SU-DHL-6 (cell line): ENCODE results near the gene OR5AU1.

Source experiments
- H2AFZ ChIP-seq: fragments of 200-600 bp; sonication (generic); 2 replicates; pipeline ENCODE4 v1.6.1; 2014; ENCODE audit warnings: low read depth, mild to moderate bottlenecking, moderate library complexity, mixed read lengths, antibody characterized with exemption, low read length; ENCODE audit not compliant: severe bottlenecking
- H3F3A ChIP-seq: fragments of 200-600 bp; shearing (Covaris generic); 2 replicates; pipeline ENCODE4 v1.6.0; 2016; ENCODE audit warnings: antibody characterized with exemption, mild to moderate bottlenecking; ENCODE audit not compliant: insufficient read depth
- H3K27ac ChIP-seq: fragments of 200-600 bp; sonication (generic); 2 replicates; pipeline ENCODE4 v1.5.1; 2016; ENCODE audit warnings: low read depth, mild to moderate bottlenecking, low read length, moderate library complexity, mixed read lengths
- H3K27me3 ChIP-seq: fragments of 200-600 bp; sonication (generic), shearing (Covaris generic); 2 replicates; pipeline ENCODE4 v1.6.0; 2014; ENCODE audit warnings: mild to moderate bottlenecking, low read length
- H3K36me3 ChIP-seq: fragments of 200-600 bp; sonication (generic); 2 replicates; pipeline ENCODE4 v1.6.1; 2014; ENCODE audit warnings: mild to moderate bottlenecking, low read length, mixed read lengths
- H3K4me2 ChIP-seq: fragments of 300-600, 200-600 bp; shearing (Covaris generic), sonication (generic); 2 replicates; pipeline ENCODE4 v1.6.0; 2014; ENCODE audit warnings: low read length, low read depth, mild to moderate bottlenecking; ENCODE audit not compliant: poor library complexity, severe bottlenecking
- H3K4me3 ChIP-seq: fragments of 200-600 bp; sonication (generic); 2 replicates; pipeline ENCODE4 v1.5.1; 2014; ENCODE audit warnings: antibody characterized with exemption, low read length, mild to moderate bottlenecking, mixed read lengths; ENCODE audit not compliant: insufficient read depth, poor library complexity, severe bottlenecking
- H3K79me2 ChIP-seq: fragments of 200-600 bp; sonication (generic); 2 replicates; pipeline ENCODE4 v1.6.1; 2014; ENCODE audit warnings: mild to moderate bottlenecking, low read length, moderate library complexity; ENCODE audit not compliant: insufficient read depth
- H3K9ac ChIP-seq: fragments of 200-600 bp; sonication (generic); 2 replicates; pipeline ENCODE4 v1.7.0; 2014; ENCODE audit warnings: mild to moderate bottlenecking, low read length
- H3K9me2 ChIP-seq: fragments of 200-600 bp; sonication (generic); replicated peaks from 2 replicates; pipeline ENCODE4 v1.6.1; 2014; ENCODE audit warnings: low read length; ENCODE audit not compliant: insufficient read depth
- H3K9me3 ChIP-seq: fragments of 200-600 bp; sonication (generic); 2 replicates; pipeline ENCODE4 v1.6.1; 2014; ENCODE audit warnings: low read length, mixed read lengths; ENCODE audit not compliant: insufficient read depth
- H4K20me1 ChIP-seq: fragments of 200-600 bp; sonication (generic); 2 replicates; pipeline ENCODE4 v1.6.1; 2014; ENCODE audit warnings: low read depth, mild to moderate bottlenecking, antibody characterized with exemption, low read length, moderate library complexity, mixed read lengths
- EZH2phosphoT487 ChIP-seq: fragments of 200-600 bp; sonication (generic), shearing (Covaris generic); conservative IDR thresholded peaks from 2 replicates; pipeline ENCODE4 v1.6.1; 2018; ENCODE audit warnings: mild to moderate bottlenecking, antibody characterized with exemption, low read length, moderate library complexity, mixed read lengths
- TF ChIP-seq, protein P1 (sequence below): fragments of 200-600 bp; sonication (generic); IDR thresholded peaks from one replicate; pipeline ENCODE4 v1.5.1; 2017; ENCODE audit warnings: antibody characterized with exemption, mild to moderate bottlenecking, low read length, moderate library complexity; ENCODE audit not compliant: insufficient read depth, poor library complexity, severe bottlenecking

The OR5AU1 gene

DNA sequence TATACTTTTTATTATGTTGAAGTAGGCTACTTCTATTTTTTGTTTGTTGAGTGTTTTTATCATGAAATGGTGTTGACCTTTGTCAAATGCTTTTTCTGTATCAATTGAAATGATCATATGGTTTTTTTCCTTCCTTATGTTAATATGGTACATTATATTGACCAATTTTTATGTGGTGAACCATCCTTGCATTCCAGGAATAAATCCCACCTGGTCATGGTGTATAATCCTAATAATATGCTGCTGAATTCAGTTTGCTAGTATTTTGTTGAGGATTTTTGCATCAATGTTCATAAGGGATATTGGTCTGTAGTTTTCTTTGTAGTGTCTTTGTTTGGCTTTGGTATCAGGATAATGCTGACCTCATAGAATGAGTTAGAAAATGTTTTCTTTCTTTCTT lies 10.4 kb downstream of the OR5AU1 start:
- Histone ChIP-seq H3K4me3 (no peak overlapping the region), H3K79me2 (no peaks in the 10 kb centered on the region), H3F3A (no peaks in the 10 kb centered on the region), H3K4me2 (no peak overlapping the region), H3K9ac (no peak overlapping the region), H3K27ac (no peak overlapping the region), H2AFZ (no peak overlapping the region), H3K9me3 (peaks cover 9% of the 10 kb centered on the region; the same call in 1 of the 2 replicates), H3K36me3 (no peaks in the 10 kb centered on the region), H4K20me1 (no peaks in the 10 kb centered on the region), H3K27me3 (no peaks in the 10 kb centered on the region), H3K9me2 (no peaks in the 10 kb centered on the region)
- TF ChIP-seq, protein P1, sequence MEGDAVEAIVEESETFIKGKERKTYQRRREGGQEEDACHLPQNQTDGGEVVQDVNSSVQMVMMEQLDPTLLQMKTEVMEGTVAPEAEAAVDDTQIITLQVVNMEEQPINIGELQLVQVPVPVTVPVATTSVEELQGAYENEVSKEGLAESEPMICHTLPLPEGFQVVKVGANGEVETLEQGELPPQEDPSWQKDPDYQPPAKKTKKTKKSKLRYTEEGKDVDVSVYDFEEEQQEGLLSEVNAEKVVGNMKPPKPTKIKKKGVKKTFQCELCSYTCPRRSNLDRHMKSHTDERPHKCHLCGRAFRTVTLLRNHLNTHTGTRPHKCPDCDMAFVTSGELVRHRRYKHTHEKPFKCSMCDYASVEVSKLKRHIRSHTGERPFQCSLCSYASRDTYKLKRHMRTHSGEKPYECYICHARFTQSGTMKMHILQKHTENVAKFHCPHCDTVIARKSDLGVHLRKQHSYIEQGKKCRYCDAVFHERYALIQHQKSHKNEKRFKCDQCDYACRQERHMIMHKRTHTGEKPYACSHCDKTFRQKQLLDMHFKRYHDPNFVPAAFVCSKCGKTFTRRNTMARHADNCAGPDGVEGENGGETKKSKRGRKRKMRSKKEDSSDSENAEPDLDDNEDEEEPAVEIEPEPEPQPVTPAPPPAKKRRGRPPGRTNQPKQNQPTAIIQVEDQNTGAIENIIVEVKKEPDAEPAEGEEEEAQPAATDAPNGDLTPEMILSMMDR: no peak
- no peak for TF ChIP-seq EZH2phosphoT487

DNA sequence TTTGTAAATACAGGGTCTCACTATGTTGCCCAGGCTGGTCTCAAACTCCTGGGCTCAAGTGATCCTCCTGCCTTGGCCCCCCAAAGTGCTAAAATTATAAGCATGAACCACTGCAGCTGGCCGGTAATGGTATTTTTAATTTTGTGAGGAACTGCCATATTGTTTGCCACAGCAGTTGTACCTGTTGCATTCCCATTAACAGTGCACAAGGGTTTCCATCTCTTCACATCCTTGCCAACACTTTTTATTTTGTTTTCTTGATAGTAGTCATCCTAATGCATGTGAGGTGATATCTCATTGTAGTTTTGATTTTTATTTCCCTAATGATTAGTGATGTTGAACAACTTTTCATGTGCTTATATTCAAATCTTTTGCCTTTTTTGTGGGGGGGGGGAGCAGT lies 13.5 kb downstream of the OR5AU1 start:
- Histone ChIP-seq H3K27ac (no peak overlapping the region), H3K4me2 (no peak overlapping the region)

DNA sequence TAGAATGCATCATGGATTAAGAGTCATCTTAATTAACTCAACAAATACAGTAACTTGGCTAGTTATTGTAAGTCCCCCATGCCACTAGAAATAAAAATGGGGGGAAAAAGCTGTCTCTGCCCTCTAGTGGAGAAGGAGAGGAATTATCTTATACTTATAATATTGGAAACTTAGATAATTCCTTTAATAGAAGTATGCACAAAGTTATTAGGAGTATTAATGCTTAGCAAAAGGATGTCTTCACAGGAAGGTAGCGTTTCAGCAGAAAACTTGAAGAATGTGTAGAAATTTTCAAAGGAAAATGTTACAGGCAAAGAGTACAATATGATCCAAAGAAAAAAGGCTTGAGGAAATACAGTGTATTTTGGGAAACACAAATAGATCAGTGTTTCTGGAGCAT lies 19.8 kb downstream of the OR5AU1 start:
- Histone ChIP-seq H3K9me2 (no peaks in the 10 kb centered on the region), H4K20me1 (no peaks in the 10 kb centered on the region), H3K36me3 (no peaks in the 10 kb centered on the region), H2AFZ (no peak overlapping the region), H3K4me3 (no peak overlapping the region), H3K9me3 (no peaks in the 10 kb centered on the region), H3K4me2 (no peak overlapping the region), H3F3A (no peaks in the 10 kb centered on the region), H3K27ac (no peak overlapping the region), H3K9ac (no peak overlapping the region), H3K27me3 (no peaks in the 10 kb centered on the region), H3K79me2 (no peaks in the 10 kb centered on the region)
- TF ChIP-seq, protein P1: peak; percentile 84
- no peak for TF ChIP-seq EZH2phosphoT487

More for the DNA sequence above, 13.5 kb downstream of the OR5AU1 start:
- no peaks in the 10 kb centered on the region for H3F3A ChIP-seq
- H3K9me3 ChIP-seq: peaks cover 9% of the 10 kb centered on the region; the same call in 1 of the 2 replicates
- no peak overlapping the region for H3K9ac ChIP-seq
- no peak for TF ChIP-seq EZH2phosphoT487
- TF ChIP-seq, protein P1: no peak
- no peaks in the 10 kb centered on the region for H3K9me2 ChIP-seq
- no peaks in the 10 kb centered on the region for H4K20me1 ChIP-seq
- no peak overlapping the region for H3K4me3 ChIP-seq
- H3K27me3 ChIP-seq: no peaks in the 10 kb centered on the region
- no peaks in the 10 kb centered on the region for H3K36me3 ChIP-seq
- no peaks in the 10 kb centered on the region for H3K79me2 ChIP-seq
- no peak overlapping the region for H2AFZ ChIP-seq
